ENCODE results near the gene C19orf73. TPM values are rescaled to one million over a fixed set of nuclear protein-coding genes. Genes with fewer than 3 reads are reported as not detected.

The C19orf73 gene
- total RNA-seq, 1 experiment from 2014 or later: 1.4 TPM

DNA sequence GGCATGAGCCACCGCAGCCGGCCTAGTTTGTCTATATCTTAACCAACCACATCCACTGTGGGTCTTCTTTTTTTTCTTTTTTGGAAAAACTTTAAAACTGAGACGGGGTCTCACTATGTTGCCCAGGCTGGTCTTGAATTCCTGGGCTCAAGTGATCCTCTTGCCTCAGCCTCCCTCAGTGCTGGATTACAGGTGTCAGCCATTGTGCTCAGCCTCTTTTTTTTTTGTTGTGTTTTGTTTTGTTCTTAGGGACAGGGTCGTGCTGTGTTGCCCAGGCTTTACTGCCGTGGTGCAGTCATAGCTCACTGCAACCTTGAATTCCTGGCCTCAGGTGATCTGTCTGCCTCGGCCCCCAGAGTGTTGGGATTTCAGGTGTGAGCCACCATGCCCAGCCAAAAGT, 26.3 kb downstream of the C19orf73 start:
- TF ChIP-seq, protein P1, sequence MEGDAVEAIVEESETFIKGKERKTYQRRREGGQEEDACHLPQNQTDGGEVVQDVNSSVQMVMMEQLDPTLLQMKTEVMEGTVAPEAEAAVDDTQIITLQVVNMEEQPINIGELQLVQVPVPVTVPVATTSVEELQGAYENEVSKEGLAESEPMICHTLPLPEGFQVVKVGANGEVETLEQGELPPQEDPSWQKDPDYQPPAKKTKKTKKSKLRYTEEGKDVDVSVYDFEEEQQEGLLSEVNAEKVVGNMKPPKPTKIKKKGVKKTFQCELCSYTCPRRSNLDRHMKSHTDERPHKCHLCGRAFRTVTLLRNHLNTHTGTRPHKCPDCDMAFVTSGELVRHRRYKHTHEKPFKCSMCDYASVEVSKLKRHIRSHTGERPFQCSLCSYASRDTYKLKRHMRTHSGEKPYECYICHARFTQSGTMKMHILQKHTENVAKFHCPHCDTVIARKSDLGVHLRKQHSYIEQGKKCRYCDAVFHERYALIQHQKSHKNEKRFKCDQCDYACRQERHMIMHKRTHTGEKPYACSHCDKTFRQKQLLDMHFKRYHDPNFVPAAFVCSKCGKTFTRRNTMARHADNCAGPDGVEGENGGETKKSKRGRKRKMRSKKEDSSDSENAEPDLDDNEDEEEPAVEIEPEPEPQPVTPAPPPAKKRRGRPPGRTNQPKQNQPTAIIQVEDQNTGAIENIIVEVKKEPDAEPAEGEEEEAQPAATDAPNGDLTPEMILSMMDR (IDR thresholded peaks at IDR 0.05): no peak
- TF ChIP-seq TCF7L2 (IDR thresholded peaks at IDR 0.05; ENCODE audit: low read depth, low read length) (no peak), SIN3A (IDR thresholded peaks at IDR 0.05; ENCODE audit: borderline replicate concordance, insufficient read depth, low read depth, low read length) (no peak), POLR2AphosphoS5 (IDR thresholded peaks at IDR 0.05; ENCODE audit: low read depth, low read length) (no peak)
- TF ChIP-seq, protein P2, sequence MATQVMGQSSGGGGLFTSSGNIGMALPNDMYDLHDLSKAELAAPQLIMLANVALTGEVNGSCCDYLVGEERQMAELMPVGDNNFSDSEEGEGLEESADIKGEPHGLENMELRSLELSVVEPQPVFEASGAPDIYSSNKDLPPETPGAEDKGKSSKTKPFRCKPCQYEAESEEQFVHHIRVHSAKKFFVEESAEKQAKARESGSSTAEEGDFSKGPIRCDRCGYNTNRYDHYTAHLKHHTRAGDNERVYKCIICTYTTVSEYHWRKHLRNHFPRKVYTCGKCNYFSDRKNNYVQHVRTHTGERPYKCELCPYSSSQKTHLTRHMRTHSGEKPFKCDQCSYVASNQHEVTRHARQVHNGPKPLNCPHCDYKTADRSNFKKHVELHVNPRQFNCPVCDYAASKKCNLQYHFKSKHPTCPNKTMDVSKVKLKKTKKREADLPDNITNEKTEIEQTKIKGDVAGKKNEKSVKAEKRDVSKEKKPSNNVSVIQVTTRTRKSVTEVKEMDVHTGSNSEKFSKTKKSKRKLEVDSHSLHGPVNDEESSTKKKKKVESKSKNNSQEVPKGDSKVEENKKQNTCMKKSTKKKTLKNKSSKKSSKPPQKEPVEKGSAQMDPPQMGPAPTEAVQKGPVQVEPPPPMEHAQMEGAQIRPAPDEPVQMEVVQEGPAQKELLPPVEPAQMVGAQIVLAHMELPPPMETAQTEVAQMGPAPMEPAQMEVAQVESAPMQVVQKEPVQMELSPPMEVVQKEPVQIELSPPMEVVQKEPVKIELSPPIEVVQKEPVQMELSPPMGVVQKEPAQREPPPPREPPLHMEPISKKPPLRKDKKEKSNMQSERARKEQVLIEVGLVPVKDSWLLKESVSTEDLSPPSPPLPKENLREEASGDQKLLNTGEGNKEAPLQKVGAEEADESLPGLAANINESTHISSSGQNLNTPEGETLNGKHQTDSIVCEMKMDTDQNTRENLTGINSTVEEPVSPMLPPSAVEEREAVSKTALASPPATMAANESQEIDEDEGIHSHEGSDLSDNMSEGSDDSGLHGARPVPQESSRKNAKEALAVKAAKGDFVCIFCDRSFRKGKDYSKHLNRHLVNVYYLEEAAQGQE (IDR thresholded peaks at IDR 0.05; ENCODE audit: insufficient read depth in 1 of 2, low read depth in 2 of 2, low read length in 1 of 2): no peak
- Histone ChIP-seq H3K27ac (ENCODE audit: low read length) (no peak overlapping the region), H3K9me3 (ENCODE audit: control insufficient read depth, insufficient read depth, low read depth, low read length) (no peaks in the 10 kb centered on the region), H3K4me1 (ENCODE audit: control insufficient read depth, insufficient read depth, low read length) (peaks cover 6% of the 10 kb centered on the region), H3K4me3 (ENCODE audit: low read depth in 2 of 2, low read length in 2 of 2) (no peak overlapping the region), H3K36me3 (ENCODE audit: control insufficient read depth, insufficient read depth, low read length) (peaks cover 9% of the 10 kb centered on the region), H3K27me3 (ENCODE audit: control insufficient read depth, insufficient read depth, low read length) (no peaks in the 10 kb centered on the region)
- no peak for DNase-seq (ENCODE audit: low read depth, low spot score)
- CTCF ChIA-PET: no interaction called here
- POLR2A ChIA-PET: no interaction called here
- no peak for ATAC-seq
- intact Hi-C loops (cut with micrococcal nuclease; ENCODE audit: unreplicated experiment): no loop called here
- in situ Hi-C loops (cut with HindIII; ENCODE audit: low pct_unique_long_range_greater_than_20kb, low sequenced_read_pairs): no loop called here
- no TSS peak for BruUV-seq (replicated peaks)

DNA sequence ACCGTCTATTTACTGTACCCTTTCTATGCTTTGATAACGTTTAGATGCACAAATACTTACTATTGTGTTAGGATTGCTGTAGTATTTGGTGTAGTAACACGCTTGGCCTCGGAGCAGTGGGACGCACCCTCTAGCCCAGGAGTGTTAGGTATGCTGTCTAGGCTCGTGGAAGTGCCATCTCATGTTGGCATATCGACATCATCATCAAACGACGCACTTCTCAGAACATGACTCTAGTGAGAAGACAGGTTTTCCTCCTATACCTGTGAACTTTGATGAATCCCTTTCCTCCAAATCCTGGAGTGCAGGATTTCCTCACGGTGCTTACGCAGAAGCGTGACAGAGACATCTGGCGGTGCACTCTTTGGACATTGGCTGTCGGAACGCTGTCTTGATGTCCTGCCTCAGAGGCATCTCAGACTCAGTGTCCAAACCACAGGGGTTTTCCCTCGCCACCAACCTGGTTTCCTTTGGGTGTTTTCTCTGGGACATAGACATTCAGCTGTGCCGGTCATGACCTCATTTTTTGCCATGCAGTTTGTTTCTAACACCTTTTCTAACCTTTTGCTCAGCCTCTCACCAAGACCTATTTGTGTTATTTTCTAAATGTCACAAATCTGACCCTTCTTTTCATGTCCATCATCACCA, 27.4 kb downstream of the C19orf73 start:
- no peak overlapping the region for H3K4me3 ChIP-seq (ENCODE audit: low read depth in 2 of 2, low read length in 2 of 2)
- H3K4me1 ChIP-seq (ENCODE audit: control insufficient read depth, insufficient read depth, low read length): no peaks in the 10 kb centered on the region
- TF ChIP-seq, protein P2 (IDR thresholded peaks at IDR 0.05; ENCODE audit: insufficient read depth in 1 of 2, low read depth in 2 of 2, low read length in 1 of 2): no peak
- TF ChIP-seq, protein P1 (IDR thresholded peaks at IDR 0.05): no peak
- TF ChIP-seq POLR2AphosphoS5 (IDR thresholded peaks at IDR 0.05; ENCODE audit: low read depth, low read length) (no peak), TCF7L2 (IDR thresholded peaks at IDR 0.05; ENCODE audit: low read depth, low read length) (no peak), SIN3A (IDR thresholded peaks at IDR 0.05; ENCODE audit: borderline replicate concordance, insufficient read depth, low read depth, low read length) (no peak)
- no peak overlapping the region for H3K27ac ChIP-seq (ENCODE audit: low read length)
- peaks cover 9% of the 10 kb centered on the region for H3K36me3 ChIP-seq (ENCODE audit: control insufficient read depth, insufficient read depth, low read length)
- ChIA-PET POLR2A (no interaction called here), CTCF (no interaction called here)
- no peak for ATAC-seq
- no peaks in the 10 kb centered on the region for H3K27me3 ChIP-seq (ENCODE audit: control insufficient read depth, insufficient read depth, low read length)
- in situ Hi-C loops (cut with HindIII; ENCODE audit: low pct_unique_long_range_greater_than_20kb, low sequenced_read_pairs): no loop called here
- intact Hi-C loops (cut with micrococcal nuclease; ENCODE audit: unreplicated experiment): no loop called here
- no peaks in the 10 kb centered on the region for H3K9me3 ChIP-seq (ENCODE audit: control insufficient read depth, insufficient read depth, low read depth, low read length)
- no peak for DNase-seq (ENCODE audit: low read depth, low spot score)
- BruUV-seq (replicated peaks): no TSS peak
